K562 (cell line): ENCODE measurements around the gene WDR91. TPM values are rescaled to one million over a fixed set of nuclear protein-coding genes. Genes with fewer than 3 reads are reported as not detected.

ENCODE experiments used
- CREM ChIP-seq: IDR thresholded peaks from 2 replicates; pipeline ENCODE4 v1.6.1; 2014; ENCODE audit warnings: antibody characterized with exemption, low read depth
- CXXC5 ChIP-seq: fragments of 250-450 bp; sonication (Bioruptor Pico); IDR thresholded peaks from 2 replicates; pipeline ENCODE4 v1.8.0; 2022; ENCODE audit warnings: inconsistent platforms, mild to moderate bottlenecking, moderate library complexity
- HBP1 ChIP-seq: fragments of 450-650 bp; formaldehyde crosslinking; IDR thresholded peaks from 2 replicates; pipeline ENCODE4 v1.4.0; 2022; ENCODE audit warnings: missing genetic modification characterization
- HDAC1 ChIP-seq, 2 experiments: fragments of 450-650 bp; IDR thresholded peaks; 2 replicates each; pipeline ENCODE4 v1.6.1; 2016 to 2017; ENCODE audit warnings: inconsistent platforms in 1 of 2, mild to moderate bottlenecking in 1 of 2, moderate library complexity in 1 of 2
- MGA ChIP-seq: fragments of 450-650 bp; IDR thresholded peaks from 2 replicates; pipeline ENCODE4 v1.6.1; 2016; ENCODE audit warnings: mild to moderate bottlenecking, moderate library complexity
- PHB ChIP-seq: fragments of 250-450 bp; sonication (Bioruptor Pico); IDR thresholded peaks from 2 replicates; pipeline ENCODE4 v1.5.0; 2021
- POLR3G ChIP-seq: IDR thresholded peaks from 2 replicates; pipeline ENCODE4 v1.6.1; 2011; ENCODE audit not compliant: insufficient read length, insufficient replicate concordance; ENCODE audit errors: extremely low read depth
- SRSF3 ChIP-seq: fragments of 200-400 bp; formaldehyde crosslinking; IDR thresholded peaks from 2 replicates; pipeline ENCODE4 v1.6.1; 2016; ENCODE audit warnings: mild to moderate bottlenecking, low read length, moderate library complexity; ENCODE audit not compliant: insufficient read depth
- THRAP3 ChIP-seq: fragments of 450-650 bp; IDR thresholded peaks from 2 replicates; pipeline ENCODE4 v1.6.1; 2016; ENCODE audit warnings: mild to moderate bottlenecking, inconsistent platforms, borderline replicate concordance
- ZBTB33 ChIP-seq: sonication (generic); formaldehyde crosslinking; IDR thresholded peaks from 2 replicates; pipeline ENCODE4 v1.8.1; 2023; ENCODE audit warnings: mild to moderate bottlenecking, missing genetic modification reagents
- ZEB2 ChIP-seq: fragments of 450-650 bp; IDR thresholded peaks from 2 replicates; pipeline ENCODE4 v1.6.1; 2016
- ZFX ChIP-seq: sonication (generic); formaldehyde crosslinking; IDR thresholded peaks from 2 replicates; pipeline ENCODE4 v1.8.0; 2022; ENCODE audit warnings: mild to moderate bottlenecking, missing genetic modification reagents, moderate library complexity
- ZNF445 ChIP-seq: fragments of 250-450 bp; sonication (Bioruptor Pico); IDR thresholded peaks from 2 replicates; pipeline ENCODE4 v1.4.0; 2020; ENCODE audit warnings: low read depth, mild to moderate bottlenecking, moderate library complexity
- ZNF511 ChIP-seq: sonication (generic); formaldehyde crosslinking; IDR thresholded peaks from 2 replicates; pipeline ENCODE4 v1.8.0; 2022; ENCODE audit warnings: mild to moderate bottlenecking, missing genetic modification reagents
- polyA plus RNA-seq, 8 experiments: library from polyadenylated mRNA; depleted of rRNA in 4 of 8; stranded (reverse) in 5 of 8; unstranded in 3 of 8; fragments of >200 nt; fragmentation: Nextera tagmentation in 2 of 8; fragmentation: Illumina TruSeq in 1 of 8; extraction: Ambion mirVana in 2 of 8; extraction: Trizol in 1 of 8; gene quantifications; 2 replicates each; pipeline versions ENCODE4 v1.2.1 to v1.2.3, GENCODE V29; 2011 to 2014; ENCODE audit warnings: inconsistent platforms in 1 of 8, missing spikeins in 1 of 8
- total RNA-seq, 7 experiments: library from RNA; depleted of rRNA in 6 of 7; stranded (reverse); fragments of >200 nt in 6 of 7; fragmentation: Illumina TruSeq in 2 of 7; extraction: Trizol in 2 of 7; gene quantifications; 2 replicates each; pipeline versions ENCODE4 v1.2.1 to v1.2.3, GENCODE V29; 2011 to 2021; ENCODE audit warnings: low replicate concordance in 1 of 7

The WDR91 gene
- total and polyA plus RNA-seq, 9 of the 15 experiments (the other 6 are each of a cell fraction or from before 2014, with no cell fraction given): 1.9 to 18.2 (median 9.8) TPM

- TF ChIP-seq MGA (0 out of 2 replicates have a peak, but pooled peaks have one; percentile 8), CXXC5 (CRISPR knock-in tag) (no peak), POLR3G (no peak), ZFX (CRISPR knock-in tag) (no peak), HDAC1 (IDR thresholded peaks at IDR 0.05) (no peak), THRAP3 (no peak), ZNF445 (CRISPR knock-in tag) (peak; percentile 83; the same call in 1 of the 2 replicates), ZNF511 (CRISPR knock-in tag) (no peak), PHB (CRISPR knock-in tag) (no peak), ZEB2 (peak; percentile 63), SRSF3 (no peak), ZBTB33 (CRISPR knock-in tag) (no peak), HBP1 (CRISPR knock-in tag) (no peak), CREM (no peak)
These were observed 55.0 kb downstream of the WDR91 start (continued) for GRCh38 chr7:135156290-135156689.
